ENCODE data around the gene CLTB. TPM values are rescaled to one million over a fixed set of nuclear protein-coding genes. Genes with fewer than 3 reads are reported as not detected.
A peak's percentile ranks its signal among the peaks of the same experiment; 100 is the strongest.

CLTB gene
- polyA plus RNA-seq, 3 donors, result 63.2 to 87.6 (median 75.2) TPM

DNA sequence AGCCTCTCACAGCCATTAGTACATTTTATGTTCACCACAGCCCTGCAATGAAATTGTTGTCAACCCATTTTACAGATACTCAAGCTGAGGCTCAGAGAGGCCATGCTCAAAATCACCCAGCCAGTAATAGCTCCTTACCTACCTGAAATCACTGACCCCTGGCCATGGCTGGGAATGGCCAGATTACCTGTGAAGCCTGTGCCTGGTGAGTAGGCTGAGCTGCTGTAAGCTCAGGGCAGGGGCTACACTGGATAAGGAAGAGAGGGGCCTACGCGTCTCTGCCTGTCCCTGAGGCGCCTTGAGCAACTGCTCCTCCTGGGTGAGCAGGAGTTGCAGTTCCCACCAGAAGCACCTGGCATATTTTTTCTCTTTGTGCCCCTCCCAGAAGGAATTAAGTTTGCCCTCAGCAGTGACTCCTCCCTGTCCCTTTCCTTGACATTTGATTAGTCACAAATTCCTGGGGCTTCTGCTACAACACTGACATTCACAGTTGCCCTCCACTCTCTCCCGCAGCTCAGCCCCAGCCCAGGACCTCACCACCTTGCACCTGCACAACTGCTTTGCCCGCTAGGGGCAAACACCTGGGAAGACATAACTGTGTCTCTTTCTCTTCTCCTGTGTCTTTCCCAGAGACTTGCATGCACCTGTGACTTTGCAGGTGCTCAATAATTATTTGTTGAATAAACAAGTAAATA is 5.7 kb downstream of the CLTB start:
- TF ChIP-seq, protein P1, sequence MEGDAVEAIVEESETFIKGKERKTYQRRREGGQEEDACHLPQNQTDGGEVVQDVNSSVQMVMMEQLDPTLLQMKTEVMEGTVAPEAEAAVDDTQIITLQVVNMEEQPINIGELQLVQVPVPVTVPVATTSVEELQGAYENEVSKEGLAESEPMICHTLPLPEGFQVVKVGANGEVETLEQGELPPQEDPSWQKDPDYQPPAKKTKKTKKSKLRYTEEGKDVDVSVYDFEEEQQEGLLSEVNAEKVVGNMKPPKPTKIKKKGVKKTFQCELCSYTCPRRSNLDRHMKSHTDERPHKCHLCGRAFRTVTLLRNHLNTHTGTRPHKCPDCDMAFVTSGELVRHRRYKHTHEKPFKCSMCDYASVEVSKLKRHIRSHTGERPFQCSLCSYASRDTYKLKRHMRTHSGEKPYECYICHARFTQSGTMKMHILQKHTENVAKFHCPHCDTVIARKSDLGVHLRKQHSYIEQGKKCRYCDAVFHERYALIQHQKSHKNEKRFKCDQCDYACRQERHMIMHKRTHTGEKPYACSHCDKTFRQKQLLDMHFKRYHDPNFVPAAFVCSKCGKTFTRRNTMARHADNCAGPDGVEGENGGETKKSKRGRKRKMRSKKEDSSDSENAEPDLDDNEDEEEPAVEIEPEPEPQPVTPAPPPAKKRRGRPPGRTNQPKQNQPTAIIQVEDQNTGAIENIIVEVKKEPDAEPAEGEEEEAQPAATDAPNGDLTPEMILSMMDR (IDR thresholded peaks at IDR 0.05), result no peak
- Histone ChIP-seq H3K79me2 (ENCODE audit: insufficient read depth, low read length) (peaks cover 31% of the 10 kb centered on the region), H3K27ac (ENCODE audit: low read depth in 1 of 2, low read length in 2 of 2) (no peak overlapping the region), H4K20me1 (ENCODE audit: insufficient read depth, low read length) (peaks cover 24% of the 10 kb centered on the region), H3K27me3 (ENCODE audit: control insufficient read depth in 2 of 2, insufficient read depth in 2 of 2, low read length in 2 of 2) (no peaks in the 10 kb centered on the region), H3K4me3 (replicated peaks in 1 of 3; ENCODE audit: low read depth in 2 of 3, low read length in 3 of 3) (no peak overlapping the region), H3K9me3 (replicated peaks in 1 of 2; ENCODE audit: control insufficient read depth in 1 of 2, insufficient read depth in 1 of 2, low read length in 2 of 2) (no peaks in the 10 kb centered on the region), H3K36me3 (replicated peaks in 1 of 2; ENCODE audit: control insufficient read depth in 1 of 2, insufficient read depth in 2 of 2, low read length in 2 of 2) (peaks cover 39 to 56% of the 10 kb centered on the region in 2 donors), H3K9ac (ENCODE audit: insufficient read depth, low read length, poor library complexity, severe bottlenecking) (no peak overlapping the region), H2AFZ (ENCODE audit: insufficient read depth, low read depth, low read length, poor library complexity, severe bottlenecking) (no peak overlapping the region), H3K4me2 (replicated peaks; ENCODE audit: extremely low read depth, low read length, poor library complexity, severe bottlenecking) (no peak overlapping the region), H3K4me1 (ENCODE audit: control insufficient read depth in 1 of 2, insufficient read depth in 2 of 2, low read length in 2 of 2) (peaks cover 8 to 13% of the 10 kb centered on the region in 2 donors)
- no peak overlapping the region for H3K4me3 Mint-ChIP-seq
- H3K9me3 Mint-ChIP-seq, result peaks cover 0 to 2% (median 0%) of the 10 kb centered on the region in 7 donors
- WGBS (ENCODE audit: insufficient coverage), result 97% methylated on average over 4 of the region's 5 CpGs
- H3K4me1 Mint-ChIP-seq, result peaks cover 41% of the 10 kb centered on the region
- DNase-seq, result no peak
- intact Hi-C loops (cut with micrococcal nuclease), result loop anchor here (10.0 kb wide), 2 partner anchors 124 to 1724 kb away; partner anchors contain the start of genes RMND5B (in 1 of the 2) and RNF44 (in 1 of the 2)
- peaks cover 55 to 65% of the 10 kb centered on the region in 2 donors for H3K36me3 Mint-ChIP-seq
- H3K27me3 Mint-ChIP-seq (ENCODE audit: low read depth in 3 of 3), result no peaks in the 10 kb centered on the region
- H3K27ac Mint-ChIP-seq, result peak overlapping the region in 2 of 7 donors; percentile 19 to 33

DNA sequence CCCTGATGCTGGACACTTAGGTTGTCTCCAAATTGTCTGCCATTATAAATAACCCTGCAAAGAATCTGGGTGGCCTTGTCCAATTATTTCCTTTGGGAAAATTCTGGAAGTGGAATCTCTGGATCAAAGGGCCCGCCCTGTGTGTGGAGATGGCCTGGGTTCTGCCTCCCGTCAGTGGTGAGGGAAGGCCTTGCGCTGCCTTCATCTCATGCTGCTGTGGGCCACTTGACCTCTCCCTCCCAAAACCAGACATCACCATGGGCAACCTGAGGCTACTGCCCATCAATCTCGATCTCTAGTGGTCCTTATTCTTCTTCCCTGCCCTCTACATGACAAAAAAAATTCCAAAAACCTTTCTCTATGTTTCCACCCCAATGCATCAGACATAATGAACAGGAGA is 6.6 kb downstream of the CLTB start:
- peaks cover 0 to 4% of the 10 kb centered on the region in 2 donors for H3K4me1 ChIP-seq (ENCODE audit: control insufficient read depth in 1 of 2, insufficient read depth in 2 of 2, low read length in 2 of 2)
- no peak overlapping the region for H3K4me3 Mint-ChIP-seq
- H3K27me3 Mint-ChIP-seq (ENCODE audit: low read depth in 3 of 3), result no peaks in the 10 kb centered on the region
- H3K27ac Mint-ChIP-seq, result no peak overlapping the region
- H4K20me1 ChIP-seq (ENCODE audit: insufficient read depth, low read length), result peaks cover 24% of the 10 kb centered on the region
- no peak overlapping the region for H3K9ac ChIP-seq (ENCODE audit: insufficient read depth, low read length, poor library complexity, severe bottlenecking)
- H3K27ac ChIP-seq (ENCODE audit: low read depth in 1 of 2, low read length in 2 of 2), result no peak overlapping the region
- TF ChIP-seq, protein P1 (IDR thresholded peaks at IDR 0.05), result no peak
- H3K36me3 Mint-ChIP-seq, result peaks cover 60 to 73% of the 10 kb centered on the region in 2 donors
- no peaks in the 10 kb centered on the region for H3K27me3 ChIP-seq (ENCODE audit: control insufficient read depth in 2 of 2, insufficient read depth in 2 of 2, low read length in 2 of 2)
- H3K9me3 ChIP-seq (replicated peaks in 1 of 2; ENCODE audit: control insufficient read depth in 1 of 2, insufficient read depth in 1 of 2, low read length in 2 of 2), result no peaks in the 10 kb centered on the region
- H3K4me3 ChIP-seq (replicated peaks in 1 of 3; ENCODE audit: low read depth in 2 of 3, low read length in 3 of 3), result no peak overlapping the region
- intact Hi-C loops (cut with micrococcal nuclease), result loop anchor here (10.0 kb wide), 2 partner anchors 125 to 1725 kb away; partner anchors contain the start of genes RMND5B (in 1 of the 2) and RNF44 (in 1 of the 2)
- H3K4me2 ChIP-seq (replicated peaks; ENCODE audit: extremely low read depth, low read length, poor library complexity, severe bottlenecking), result no peak overlapping the region
- peaks cover 0 to 2% (median 0%) of the 10 kb centered on the region in 7 donors for H3K9me3 Mint-ChIP-seq
- H3K79me2 ChIP-seq (ENCODE audit: insufficient read depth, low read length), result peaks cover 23% of the 10 kb centered on the region
- peaks cover 32% of the 10 kb centered on the region for H3K4me1 Mint-ChIP-seq
- H2AFZ ChIP-seq (ENCODE audit: insufficient read depth, low read depth, low read length, poor library complexity, severe bottlenecking), result no peak overlapping the region
- 100% methylated on average over 2 of the region's 4 CpGs for WGBS (ENCODE audit: insufficient coverage)
- peaks cover 39 to 63% of the 10 kb centered on the region in 2 donors for H3K36me3 ChIP-seq (replicated peaks in 1 of 2; ENCODE audit: control insufficient read depth in 1 of 2, insufficient read depth in 2 of 2, low read length in 2 of 2)
- no peak for DNase-seq
